Measurements from ENCODE around the gene PDLIM5. TPM values are rescaled to one million over a fixed set of nuclear protein-coding genes. Genes with fewer than 3 reads are reported as not detected.

Gene PDLIM5
- total RNA-seq, 2 donors from 2014 or later, result 598 to 841 TPM

- peak overlapping the region; percentile 46 to 53 for H3K27ac ChIP-seq
- H3K27me3 ChIP-seq, result no peaks in the 10 kb centered on the region
- H3K9me3 ChIP-seq, result no peaks in the 10 kb centered on the region
- DNase-seq (ENCODE audit: low spot score), result no peak
- peaks cover 0 to 42% of the 10 kb centered on the region in 2 donors for H3K4me1 ChIP-seq
- peaks cover 65% of the 10 kb centered on the region for H3K36me3 ChIP-seq
- no peak for TF ChIP-seq CTCF (IDR thresholded peaks at IDR 0.05)
- H3K4me3 ChIP-seq, result no peak overlapping the region
Observed at GRCh38 chr4:94649381-94650133, 197.8 kb downstream of the PDLIM5 start.

- no peaks in the 10 kb centered on the region for H3K27me3 ChIP-seq
- no peaks in the 10 kb centered on the region for H3K9me3 ChIP-seq
- H3K27ac ChIP-seq, result peak overlapping the region; percentile 46 to 53
- no peak for TF ChIP-seq CTCF (IDR thresholded peaks at IDR 0.05)
- H3K4me3 ChIP-seq, result no peak overlapping the region
- H3K36me3 ChIP-seq, result peaks cover 65% of the 10 kb centered on the region
- H3K4me1 ChIP-seq, result peaks cover 0 to 42% of the 10 kb centered on the region in 2 donors
- no peak for DNase-seq (ENCODE audit: low spot score)
Observed at GRCh38 chr4:94650134-94650495, 198.4 kb downstream of the PDLIM5 start.

GRCh38 chr4:94650690-94651089, 198.9 kb downstream of the PDLIM5 start:
- peaks cover 0 to 42% of the 10 kb centered on the region in 2 donors for H3K4me1 ChIP-seq
- no peaks in the 10 kb centered on the region for H3K27me3 ChIP-seq
- DNase-seq (ENCODE audit: low spot score), result no peak
- H3K36me3 ChIP-seq, result peaks cover 66% of the 10 kb centered on the region
- no peak overlapping the region for H3K4me3 ChIP-seq
- H3K9me3 ChIP-seq, result no peaks in the 10 kb centered on the region
- peak overlapping the region; percentile 46 to 53 for H3K27ac ChIP-seq
- no peak for TF ChIP-seq CTCF (IDR thresholded peaks at IDR 0.05)

- Histone ChIP-seq H3K36me3 (peaks cover 63% of the 10 kb centered on the region), H3K27me3 (no peaks in the 10 kb centered on the region), H3K27ac (no peak overlapping the region), H3K4me1 (peaks cover 0 to 42% of the 10 kb centered on the region in 2 donors), H3K9me3 (no peaks in the 10 kb centered on the region), H3K4me3 (no peak overlapping the region)
- TF ChIP-seq CTCF (IDR thresholded peaks at IDR 0.05), result no peak
- DNase-seq (ENCODE audit: low spot score), result no peak
Observed at GRCh38 chr4:94653095-94653649, 201.4 kb downstream of the PDLIM5 start.

GRCh38 chr4:94653984-94654609, 202.4 kb downstream of the PDLIM5 start:
- no peak for DNase-seq (ENCODE audit: low spot score)
- no peaks in the 10 kb centered on the region for H3K27me3 ChIP-seq
- H3K36me3 ChIP-seq, result peaks cover 63% of the 10 kb centered on the region
- no peaks in the 10 kb centered on the region for H3K9me3 ChIP-seq
- TF ChIP-seq CTCF (IDR thresholded peaks at IDR 0.05), result no peak
- no peak overlapping the region for H3K4me3 ChIP-seq
- H3K4me1 ChIP-seq, result peaks cover 0 to 37% of the 10 kb centered on the region in 2 donors
- H3K27ac ChIP-seq, result no peak overlapping the region

All from right atrium auricular region (tissue), 2 donors.